Neural cell (in vitro differentiated cells): ENCODE measurements around the gene MDP1.

ENCODE experiments used
- CTCF ChIP-seq: fragments of 450-650 bp; IDR thresholded peaks from 2 replicates; pipeline ENCODE4 v1.5.1; 2014; ENCODE audit warnings: antibody characterized with exemption, mild to moderate bottlenecking, moderate library complexity; ENCODE audit not compliant: poor library complexity, severe bottlenecking
- EZH2 ChIP-seq: fragments of 200-600, 300-800 bp; shearing (Covaris generic), sonication (generic); IDR thresholded peaks from 2 replicates; pipeline ENCODE4 v1.6.1; 2014; ENCODE audit warnings: antibody characterized with exemption, low read length, borderline replicate concordance, mild to moderate bottlenecking; ENCODE audit not compliant: insufficient read depth, poor library complexity, severe bottlenecking
- MXI1 ChIP-seq: fragments of 450-650 bp; conservative IDR thresholded peaks from 2 replicates; pipeline ENCODE4 v1.6.1; 2014; ENCODE audit warnings: antibody characterized with exemption, mild to moderate bottlenecking; ENCODE audit not compliant: poor library complexity, severe bottlenecking
- REST ChIP-seq: IDR thresholded peaks from 2 replicates; pipeline ENCODE4 v1.6.1; 2012; ENCODE audit warnings: borderline replicate concordance
- TAF1 ChIP-seq: IDR thresholded peaks from 2 replicates; pipeline ENCODE4 v1.6.1; 2012; ENCODE audit warnings: low read depth

- no peak for TF ChIP-seq MXI1
- TF ChIP-seq CTCF, result no peak
- TF ChIP-seq REST, result no peak
- no peak for TF ChIP-seq EZH2
- TF ChIP-seq TAF1, result no peak
These were observed 8.8 kb upstream of the MDP1 start for GRCh38 chr14:24224618-24225071.
